Activated T-helper 17 cell treated with anti-CD3 and anti-CD28 coated beads, Interleukin-2, amount 50 U/mL, for 72 hours (primary cell): ENCODE data around the gene KCNQ1. TPM values are rescaled to one million over a fixed set of nuclear protein-coding genes. Genes with fewer than 3 reads are reported as not detected.

Source experiments
- ATAC-seq: fragments of 150-1000 bp; cut with Tn5 transposase; replicated peaks from 2 replicates; pipeline ENCODE4 v1.10.0; 2021; ENCODE audit warnings: mild to moderate bottlenecking, moderate library complexity
- H3K27ac Mint-ChIP-seq: one replicate; pipeline ENCODE4 v1.8.0; 2022; ENCODE audit warnings: mixed read lengths
- H3K27me3 Mint-ChIP-seq: one replicate; pipeline ENCODE4 v1.8.0; 2022; ENCODE audit warnings: mixed read lengths
- H3K36me3 Mint-ChIP-seq: one replicate; pipeline ENCODE4 v1.8.0; 2022; ENCODE audit warnings: low read depth, mild to moderate bottlenecking, mixed read lengths
- H3K4me1 Mint-ChIP-seq: one replicate; pipeline ENCODE4 v1.8.0; 2022; ENCODE audit warnings: mixed read lengths
- H3K4me3 Mint-ChIP-seq: one replicate; pipeline ENCODE4 v1.8.0; 2022; ENCODE audit warnings: mild to moderate bottlenecking, mixed read lengths
- H3K9me3 Mint-ChIP-seq: one replicate; pipeline ENCODE4 v1.8.0; 2022; ENCODE audit warnings: mixed read lengths
- total RNA-seq, 2 donors: library from RNA; stranded (reverse); gene quantifications; one replicate each; pipeline ENCODE4 v1.2.3, GENCODE V29; 2022

The KCNQ1 gene
- total RNA-seq, 2 donors from 2014 or later, result 7.0 to 9.7 TPM

GRCh38 chr11:2585566-2586086 lies 140.8 kb downstream of the KCNQ1 start:
- Mint-ChIP-seq H3K36me3 (no peaks in the 10 kb centered on the region), H3K27ac (no peak overlapping the region), H3K9me3 (no peaks in the 10 kb centered on the region), H3K4me1 (no peaks in the 10 kb centered on the region), H3K27me3 (no peaks in the 10 kb centered on the region), H3K4me3 (no peak overlapping the region)
- ATAC-seq, result no peak

- no peak overlapping the region for H3K4me3 Mint-ChIP-seq
- H3K27ac Mint-ChIP-seq, result no peak overlapping the region
- H3K27me3 Mint-ChIP-seq, result no peaks in the 10 kb centered on the region
- no peaks in the 10 kb centered on the region for H3K4me1 Mint-ChIP-seq
- H3K36me3 Mint-ChIP-seq, result no peaks in the 10 kb centered on the region
- no peak for ATAC-seq
- H3K9me3 Mint-ChIP-seq, result no peaks in the 10 kb centered on the region
These were observed 141.4 kb downstream of the KCNQ1 start for GRCh38 chr11:2586087-2586792.

GRCh38 chr11:2586793-2587131 lies 142.0 kb downstream of the KCNQ1 start:
- H3K4me1 Mint-ChIP-seq, result no peaks in the 10 kb centered on the region
- ATAC-seq, result no peak
- no peak overlapping the region for H3K27ac Mint-ChIP-seq
- H3K27me3 Mint-ChIP-seq, result no peaks in the 10 kb centered on the region
- no peak overlapping the region for H3K4me3 Mint-ChIP-seq
- H3K9me3 Mint-ChIP-seq, result no peaks in the 10 kb centered on the region
- no peaks in the 10 kb centered on the region for H3K36me3 Mint-ChIP-seq

- Mint-ChIP-seq H3K36me3 (no peaks in the 10 kb centered on the region), H3K27me3 (no peaks in the 10 kb centered on the region), H3K4me1 (no peaks in the 10 kb centered on the region), H3K4me3 (no peak overlapping the region), H3K27ac (no peak overlapping the region), H3K9me3 (no peaks in the 10 kb centered on the region)
- ATAC-seq, result no peak
These were observed 142.5 kb downstream of the KCNQ1 start for GRCh38 chr11:2587132-2587930.

GRCh38 chr11:2587976-2588748 lies 143.4 kb downstream of the KCNQ1 start:
- no peaks in the 10 kb centered on the region for H3K27me3 Mint-ChIP-seq
- H3K9me3 Mint-ChIP-seq, result no peaks in the 10 kb centered on the region
- H3K36me3 Mint-ChIP-seq, result no peaks in the 10 kb centered on the region
- H3K4me1 Mint-ChIP-seq, result no peaks in the 10 kb centered on the region
- H3K27ac Mint-ChIP-seq, result no peak overlapping the region
- no peak for ATAC-seq
- H3K4me3 Mint-ChIP-seq, result no peak overlapping the region

GRCh38 chr11:2588809-2589537 lies 144.2 kb downstream of the KCNQ1 start:
- Mint-ChIP-seq H3K27me3 (no peaks in the 10 kb centered on the region), H3K4me1 (no peaks in the 10 kb centered on the region), H3K9me3 (no peaks in the 10 kb centered on the region), H3K27ac (no peak overlapping the region), H3K36me3 (peaks cover 2% of the 10 kb centered on the region), H3K4me3 (no peak overlapping the region)
- no peak for ATAC-seq

- Mint-ChIP-seq H3K4me3 (no peak overlapping the region), H3K9me3 (no peaks in the 10 kb centered on the region), H3K4me1 (no peaks in the 10 kb centered on the region), H3K27me3 (no peaks in the 10 kb centered on the region), H3K27ac (no peak overlapping the region), H3K36me3 (peaks cover 8% of the 10 kb centered on the region)
- ATAC-seq, result no peak
These were observed 144.7 kb downstream of the KCNQ1 start for GRCh38 chr11:2589538-2589934.

GRCh38 chr11:2590131-2590964 lies 145.5 kb downstream of the KCNQ1 start:
- H3K9me3 Mint-ChIP-seq, result no peaks in the 10 kb centered on the region
- H3K27me3 Mint-ChIP-seq, result no peaks in the 10 kb centered on the region
- no peak overlapping the region for H3K4me3 Mint-ChIP-seq
- H3K4me1 Mint-ChIP-seq, result no peaks in the 10 kb centered on the region
- no peak overlapping the region for H3K27ac Mint-ChIP-seq
- peaks cover 11% of the 10 kb centered on the region for H3K36me3 Mint-ChIP-seq
- ATAC-seq, result no peak

- H3K9me3 Mint-ChIP-seq, result no peaks in the 10 kb centered on the region
These were observed 146.4 kb downstream of the KCNQ1 start for GRCh38 chr11:2590965-2591754.

GRCh38 chr11:2591805-2592204 lies 147.0 kb downstream of the KCNQ1 start:
- Mint-ChIP-seq H3K4me3 (no peak overlapping the region), H3K36me3 (peaks cover 17% of the 10 kb centered on the region), H3K27me3 (no peaks in the 10 kb centered on the region), H3K9me3 (no peaks in the 10 kb centered on the region), H3K4me1 (no peaks in the 10 kb centered on the region), H3K27ac (no peak overlapping the region)
- ATAC-seq, result no peak

More at GRCh38 chr11:2590965-2591754, 146.4 kb downstream of the KCNQ1 start:
- ATAC-seq, result no peak
- H3K36me3 Mint-ChIP-seq, result peaks cover 17% of the 10 kb centered on the region
- no peaks in the 10 kb centered on the region for H3K4me1 Mint-ChIP-seq
- H3K4me3 Mint-ChIP-seq, result no peak overlapping the region
- H3K27me3 Mint-ChIP-seq, result no peaks in the 10 kb centered on the region
- no peak overlapping the region for H3K27ac Mint-ChIP-seq

GRCh38 chr11:2592559-2593392 lies 148.0 kb downstream of the KCNQ1 start:
- H3K4me3 Mint-ChIP-seq, result no peak overlapping the region
- H3K36me3 Mint-ChIP-seq, result peaks cover 17% of the 10 kb centered on the region
- H3K27me3 Mint-ChIP-seq, result no peaks in the 10 kb centered on the region
- no peaks in the 10 kb centered on the region for H3K4me1 Mint-ChIP-seq
- H3K27ac Mint-ChIP-seq, result no peak overlapping the region
- ATAC-seq, result no peak
- H3K9me3 Mint-ChIP-seq, result peaks cover 4% of the 10 kb centered on the region

GRCh38 chr11:2593393-2593950 lies 148.7 kb downstream of the KCNQ1 start:
- Mint-ChIP-seq H3K36me3 (peaks cover 17% of the 10 kb centered on the region), H3K27ac (no peak overlapping the region), H3K4me1 (no peaks in the 10 kb centered on the region), H3K4me3 (no peak overlapping the region), H3K27me3 (no peaks in the 10 kb centered on the region), H3K9me3 (peaks cover 4% of the 10 kb centered on the region)
- ATAC-seq, result no peak
